ENCODE results near the gene RBMS3. TPM values are rescaled to one million over a fixed set of nuclear protein-coding genes. Genes with fewer than 3 reads are reported as not detected.

Gene RBMS3
- total RNA-seq, 4 donors from 2014 or later: 2.8 to 77.6 (median 13.7) TPM

DNA sequence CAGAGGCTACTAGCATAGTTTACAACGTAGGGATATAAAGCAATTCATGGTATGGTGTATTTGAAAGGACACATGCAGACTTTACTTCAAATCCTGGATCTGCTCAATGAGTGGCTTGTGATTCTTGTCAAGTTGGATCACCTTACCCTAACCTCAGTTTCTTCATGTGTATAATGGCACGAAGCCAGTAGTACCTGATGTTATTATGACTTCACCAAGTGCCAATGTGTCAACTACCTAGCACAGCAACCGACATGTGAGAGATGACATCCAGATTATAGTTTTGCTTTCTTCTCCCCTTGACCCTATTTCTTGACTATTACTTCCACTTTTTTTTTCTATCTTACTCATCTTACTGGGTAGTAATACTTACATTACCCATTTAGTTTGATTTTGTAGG, 304.5 kb downstream of the RBMS3 start:
- no peaks in the 10 kb centered on the region for H3K36me3 ChIP-seq
- no peak for TF ChIP-seq POLR2A (IDR thresholded peaks at IDR 0.05)
- TF ChIP-seq, protein P1, sequence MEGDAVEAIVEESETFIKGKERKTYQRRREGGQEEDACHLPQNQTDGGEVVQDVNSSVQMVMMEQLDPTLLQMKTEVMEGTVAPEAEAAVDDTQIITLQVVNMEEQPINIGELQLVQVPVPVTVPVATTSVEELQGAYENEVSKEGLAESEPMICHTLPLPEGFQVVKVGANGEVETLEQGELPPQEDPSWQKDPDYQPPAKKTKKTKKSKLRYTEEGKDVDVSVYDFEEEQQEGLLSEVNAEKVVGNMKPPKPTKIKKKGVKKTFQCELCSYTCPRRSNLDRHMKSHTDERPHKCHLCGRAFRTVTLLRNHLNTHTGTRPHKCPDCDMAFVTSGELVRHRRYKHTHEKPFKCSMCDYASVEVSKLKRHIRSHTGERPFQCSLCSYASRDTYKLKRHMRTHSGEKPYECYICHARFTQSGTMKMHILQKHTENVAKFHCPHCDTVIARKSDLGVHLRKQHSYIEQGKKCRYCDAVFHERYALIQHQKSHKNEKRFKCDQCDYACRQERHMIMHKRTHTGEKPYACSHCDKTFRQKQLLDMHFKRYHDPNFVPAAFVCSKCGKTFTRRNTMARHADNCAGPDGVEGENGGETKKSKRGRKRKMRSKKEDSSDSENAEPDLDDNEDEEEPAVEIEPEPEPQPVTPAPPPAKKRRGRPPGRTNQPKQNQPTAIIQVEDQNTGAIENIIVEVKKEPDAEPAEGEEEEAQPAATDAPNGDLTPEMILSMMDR (IDR thresholded peaks at IDR 0.05): no peak
- no peaks in the 10 kb centered on the region for H3K27me3 ChIP-seq
- H3K4me1 ChIP-seq: no peaks in the 10 kb centered on the region
- no peak overlapping the region for H3K4me3 ChIP-seq
- no peak overlapping the region for H3K27ac ChIP-seq
- H3K9me3 ChIP-seq: no peaks in the 10 kb centered on the region
- no peak for DNase-seq

DNA sequence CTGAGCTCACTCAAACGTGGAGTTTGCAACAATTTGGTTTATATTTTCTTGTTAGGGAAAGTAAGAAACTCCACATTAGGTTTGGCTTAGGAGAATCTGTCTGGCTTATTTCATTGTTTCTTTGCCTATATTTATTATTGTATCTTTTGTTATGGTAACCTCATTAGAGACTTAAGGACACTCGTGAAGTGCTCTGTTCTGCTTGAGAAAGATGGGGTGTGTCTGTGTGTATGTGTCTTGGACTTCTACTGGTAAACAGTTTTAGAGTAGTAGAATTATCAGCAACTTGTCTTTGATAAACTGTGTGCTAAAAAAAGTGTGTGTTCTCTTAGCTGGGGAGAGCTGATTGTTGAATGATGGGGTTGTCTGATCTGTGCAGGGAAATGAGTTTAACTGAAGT, 306.5 kb downstream of the RBMS3 start:
- H3K9me3 ChIP-seq: no peaks in the 10 kb centered on the region
- DNase-seq: no peak
- no peaks in the 10 kb centered on the region for H3K4me1 ChIP-seq
- H3K27ac ChIP-seq: no peak overlapping the region
- TF ChIP-seq POLR2A (IDR thresholded peaks at IDR 0.05): no peak
- TF ChIP-seq, protein P1 (IDR thresholded peaks at IDR 0.05): no peak
- no peak overlapping the region for H3K4me3 ChIP-seq
- no peaks in the 10 kb centered on the region for H3K27me3 ChIP-seq
- no peaks in the 10 kb centered on the region for H3K36me3 ChIP-seq

DNA sequence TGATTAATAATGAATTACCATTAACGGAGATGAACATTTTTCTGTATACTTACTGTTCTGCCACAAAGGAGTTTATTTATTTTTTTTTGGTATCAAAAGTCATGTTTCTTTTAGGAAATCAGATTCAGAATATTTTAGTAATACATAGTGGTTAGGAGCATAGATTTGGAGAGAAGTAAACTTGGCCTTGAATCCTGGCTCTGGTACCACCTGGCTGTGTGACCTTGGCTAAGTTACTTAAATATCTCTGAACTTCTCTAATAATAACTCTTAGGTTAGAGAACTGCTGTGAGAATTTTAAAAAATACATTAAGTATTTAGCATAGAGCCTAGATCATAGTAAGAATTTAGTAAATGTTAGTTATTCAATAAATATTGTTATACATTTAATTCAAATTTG, 309.1 kb downstream of the RBMS3 start:
- Histone ChIP-seq H3K4me1 (no peaks in the 10 kb centered on the region), H3K9me3 (no peaks in the 10 kb centered on the region), H3K4me3 (no peak overlapping the region), H3K36me3 (no peaks in the 10 kb centered on the region), H3K27me3 (no peaks in the 10 kb centered on the region), H3K27ac (no peak overlapping the region)
- TF ChIP-seq, protein P1 (IDR thresholded peaks at IDR 0.05): no peak
- TF ChIP-seq POLR2A (IDR thresholded peaks at IDR 0.05): no peak
- no peak for DNase-seq

DNA sequence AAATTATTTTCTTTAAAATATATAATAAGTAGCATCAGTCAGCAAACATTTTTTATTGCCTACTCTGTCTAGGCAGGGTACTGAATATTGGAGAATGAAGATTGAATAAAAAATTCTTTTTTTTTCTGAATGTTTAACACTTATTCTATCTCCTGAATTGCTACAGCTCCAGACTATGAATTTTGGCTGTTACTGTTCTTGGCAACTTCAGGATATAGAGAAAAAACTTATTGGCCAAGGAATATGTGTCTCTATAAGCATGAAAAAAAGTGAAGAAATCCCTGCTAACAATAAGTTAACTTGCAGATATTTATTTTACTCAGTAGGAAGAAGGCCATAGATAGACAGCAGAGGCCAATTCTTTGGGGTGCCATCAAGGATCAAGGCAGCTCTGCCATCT, 309.6 kb downstream of the RBMS3 start:
- DNase-seq: no peak
- Histone ChIP-seq H3K27ac (no peak overlapping the region), H3K36me3 (no peaks in the 10 kb centered on the region), H3K4me3 (no peak overlapping the region), H3K27me3 (no peaks in the 10 kb centered on the region), H3K4me1 (no peaks in the 10 kb centered on the region), H3K9me3 (no peaks in the 10 kb centered on the region)
- TF ChIP-seq, protein P1 (IDR thresholded peaks at IDR 0.05): no peak
- no peak for TF ChIP-seq POLR2A (IDR thresholded peaks at IDR 0.05)

DNA sequence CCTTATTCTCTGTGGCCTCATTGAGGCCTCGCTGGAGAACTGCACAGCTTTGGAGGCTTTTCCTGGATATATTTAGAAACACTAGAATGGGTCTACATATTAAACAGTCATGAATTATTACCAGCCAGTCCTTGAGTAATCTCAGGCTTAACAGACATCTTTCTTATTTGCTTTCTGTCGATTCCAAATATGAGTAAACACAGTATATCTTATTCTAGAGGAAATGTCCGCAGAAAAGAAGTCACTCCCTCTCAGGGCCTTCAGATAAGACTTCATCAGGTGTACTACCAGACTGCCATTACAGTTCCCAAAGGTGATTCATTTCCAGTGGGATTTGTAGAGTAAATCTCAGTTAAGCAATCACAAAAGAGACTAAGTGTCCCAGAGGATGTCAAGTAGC, 310.7 kb downstream of the RBMS3 start:
- Histone ChIP-seq H3K9me3 (no peaks in the 10 kb centered on the region), H3K27me3 (no peaks in the 10 kb centered on the region), H3K4me1 (no peaks in the 10 kb centered on the region), H3K27ac (no peak overlapping the region), H3K4me3 (no peak overlapping the region), H3K36me3 (no peaks in the 10 kb centered on the region)
- no peak for DNase-seq
- TF ChIP-seq, protein P1 (IDR thresholded peaks at IDR 0.05): no peak
- no peak for TF ChIP-seq POLR2A (IDR thresholded peaks at IDR 0.05)

DNA sequence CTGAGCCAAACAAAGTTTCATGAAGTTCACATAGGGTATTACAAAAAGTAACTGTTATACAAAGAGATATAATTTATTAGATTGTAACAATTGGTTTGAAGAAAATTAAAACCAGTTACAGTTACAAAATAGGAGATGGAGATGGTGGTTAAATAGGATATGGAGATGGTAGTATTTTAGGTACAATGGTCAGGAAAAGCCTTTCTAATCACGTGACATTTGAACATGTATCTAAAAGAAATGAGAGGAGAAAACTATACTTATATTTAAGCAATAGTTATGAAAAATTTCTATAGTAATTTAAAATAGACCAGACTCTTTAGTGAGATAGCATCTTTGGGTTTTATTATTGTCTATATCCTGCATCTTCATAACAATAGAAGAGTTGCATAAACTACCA, 312.9 kb downstream of the RBMS3 start:
- H3K27me3 ChIP-seq: no peaks in the 10 kb centered on the region
- H3K36me3 ChIP-seq: no peaks in the 10 kb centered on the region
- H3K9me3 ChIP-seq: no peaks in the 10 kb centered on the region
- no peak overlapping the region for H3K4me3 ChIP-seq
- H3K27ac ChIP-seq: no peak overlapping the region
- no peaks in the 10 kb centered on the region for H3K4me1 ChIP-seq
- no peak for DNase-seq
- TF ChIP-seq, protein P1 (IDR thresholded peaks at IDR 0.05): no peak
- no peak for TF ChIP-seq POLR2A (IDR thresholded peaks at IDR 0.05)
